OCI-LY7 (cell line): ENCODE measurements around the gene CPNE1.

Experiments
- CTCF ChIP-seq: fragments of 200-600 bp; sonication (generic); conservative IDR thresholded peaks from 2 replicates; pipeline ENCODE4 v1.5.1; 2014; ENCODE audit warnings: mild to moderate bottlenecking, antibody characterized with exemption, low read length, moderate library complexity, mixed read lengths
- EZH2phosphoT487 ChIP-seq: fragments of 200-600 bp; sonication (generic); IDR thresholded peaks from 2 replicates; pipeline ENCODE4 v1.6.1; 2018; ENCODE audit warnings: low read depth, borderline replicate concordance, mild to moderate bottlenecking, mixed run types, antibody characterized with exemption, low read length, moderate library complexity, mixed read lengths

- TF ChIP-seq CTCF (no peak), EZH2phosphoT487 (no peak)
Observed at GRCh38 chr20:35643045-35643444, 21.7 kb downstream of the CPNE1 start.
